ENCODE measurements around the gene SCO2. TPM values are rescaled to one million over a fixed set of nuclear protein-coding genes. Genes with fewer than 3 reads are reported as not detected.

The SCO2 gene
- total and polyA plus RNA-seq, 9 of the 15 experiments (the other 6 are each of a cell fraction or from before 2014, with no cell fraction given): 0.34 to 4.0 (median 1.1) TPM; not detected in 3

DNA sequence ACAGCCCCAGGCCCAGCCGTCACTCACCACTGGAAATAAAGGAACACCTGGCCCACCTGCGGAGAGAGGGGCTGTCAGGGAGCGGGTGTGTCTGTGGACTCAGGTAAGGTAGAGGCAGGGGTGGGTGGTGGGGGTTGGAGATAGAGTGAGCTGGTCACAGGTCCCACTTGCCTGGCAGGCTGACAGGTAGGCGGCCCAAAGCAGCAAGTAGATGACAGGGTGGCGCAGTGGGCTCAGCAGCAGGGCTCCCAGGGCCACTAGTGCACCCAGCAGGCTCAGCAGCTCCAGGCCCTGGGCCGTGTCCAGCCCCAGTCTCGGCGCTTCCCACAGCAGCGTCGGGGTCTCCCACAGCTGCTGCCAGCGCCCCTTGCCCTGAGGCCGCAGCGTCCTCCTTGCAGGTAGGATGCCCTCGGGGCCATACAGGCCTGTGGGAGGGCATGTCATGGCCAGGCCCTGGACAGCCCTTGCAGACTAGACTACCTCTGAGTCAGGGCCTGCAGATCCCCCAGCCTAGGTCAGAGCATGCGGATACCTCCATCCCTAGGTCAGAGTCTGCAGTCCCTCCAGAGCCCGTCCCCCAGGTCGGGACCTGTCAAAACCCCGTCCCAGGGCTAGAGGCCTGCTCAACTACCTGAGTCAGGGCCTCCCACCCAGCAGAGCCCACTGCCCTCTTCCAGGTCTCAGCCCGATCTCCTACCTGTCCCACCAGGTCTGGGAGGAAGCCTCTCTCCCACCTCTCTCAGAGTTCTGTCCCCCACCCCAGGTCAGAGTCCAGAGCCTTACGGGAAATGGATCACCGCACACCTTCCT lies 18.6 kb downstream of the SCO2 start:
- in situ Hi-C loops (cut with MboI): no loop called here
- no peaks in the 10 kb centered on the region for H3K9me1 ChIP-seq (ENCODE audit: control insufficient read depth, insufficient read depth, low read length)
- ChIA-PET CTCF (ENCODE audit: low intra/inter-chr PET ratio) (no interaction called here), POLR2A (interaction anchor here (0.6 to 5.7 kb wide), 3 partner anchors 10 to 317 kb away, joined by 3 to 65 read pairs (median 4); partner anchors contain the start of gene SCO2)
- H3K36me3 ChIP-seq (ENCODE audit: control insufficient read depth, insufficient read depth, low read length): peaks cover 29% of the 10 kb centered on the region; the same call in 1 of the 3 replicates
- peak in 3 of 4 experiments; percentile 21 to 23 (median 21) for DNase-seq (ENCODE audit: extremely low read depth in 1 of 4, low spot score in 3 of 4)
- H3K27ac ChIP-seq (ENCODE audit: extremely low read depth, low read depth, low read length): peak overlapping the region; percentile 74
- no peaks in the 10 kb centered on the region for H3K27me3 ChIP-seq (ENCODE audit: control insufficient read depth in 2 of 2, insufficient read depth in 2 of 2, low read length in 2 of 2)
- intact Hi-C loops (cut with micrococcal nuclease): no loop called here
- H4K20me1 ChIP-seq (replicated peaks; ENCODE audit: control insufficient read depth, insufficient read depth, low read length): no peaks in the 10 kb centered on the region
- peaks cover 0 to 27% of the 10 kb centered on the region in 2 experiments; a peak in 3 of 5 replicates for H3K4me1 ChIP-seq (replicated peaks in 1 of 2; ENCODE audit: control insufficient read depth in 2 of 2, insufficient read depth in 2 of 2, low read length in 2 of 2)
- ATAC-seq: peak; percentile 36
- H3K4me2 ChIP-seq (ENCODE audit: insufficient read depth, low read length): peak overlapping the region; percentile 91
- 22% methylated on average over 6 of the region's 21 CpGs for WGBS (ENCODE audit: insufficient coverage, low coverage, missing lambda C conversion rate)
- FAIRE-seq: no peak
- H3K4me3 ChIP-seq: peak overlapping the region; percentile 87
- H2AFZ ChIP-seq (ENCODE audit: low read depth, low read length): peak overlapping the region; percentile 93
- peak overlapping the region; percentile 85 to 96 for H3K9ac ChIP-seq (ENCODE audit: insufficient read depth in 1 of 2, low read depth in 2 of 2, low read length in 2 of 2)
- H3K79me2 ChIP-seq (ENCODE audit: control insufficient read depth, insufficient read depth, low read length): peaks cover 38% of the 10 kb centered on the region
- TF ChIP-seq LCOR (CRISPR knock-in tag; IDR thresholded peaks at IDR 0.05) (no peak), STAG1 (CRISPR knock-in tag; IDR thresholded peaks at IDR 0.05; ENCODE audit: borderline replicate concordance) (no peak), CHD1 (IDR thresholded peaks at IDR 0.05; ENCODE audit: low read length) (peak; percentile 49), MAZ (CRISPR knock-in tag; conservative IDR thresholded peaks at IDR 0.05 in 1 of 2, IDR thresholded peaks at IDR 0.05 in 1 of 2) (0 out of 4 replicates have a peak, but pooled peaks of 1 of the 2 experiments have one; percentile 13), SP1 (CRISPR knock-in tag; IDR thresholded peaks at IDR 0.05) (peak; percentile 25; the same call in 1 of the 2 replicates), SPI1 (IDR thresholded peaks at IDR 0.05; ENCODE audit: borderline replicate concordance, low read depth, low read length) (no peak)
- TF ChIP-seq, protein P1, sequence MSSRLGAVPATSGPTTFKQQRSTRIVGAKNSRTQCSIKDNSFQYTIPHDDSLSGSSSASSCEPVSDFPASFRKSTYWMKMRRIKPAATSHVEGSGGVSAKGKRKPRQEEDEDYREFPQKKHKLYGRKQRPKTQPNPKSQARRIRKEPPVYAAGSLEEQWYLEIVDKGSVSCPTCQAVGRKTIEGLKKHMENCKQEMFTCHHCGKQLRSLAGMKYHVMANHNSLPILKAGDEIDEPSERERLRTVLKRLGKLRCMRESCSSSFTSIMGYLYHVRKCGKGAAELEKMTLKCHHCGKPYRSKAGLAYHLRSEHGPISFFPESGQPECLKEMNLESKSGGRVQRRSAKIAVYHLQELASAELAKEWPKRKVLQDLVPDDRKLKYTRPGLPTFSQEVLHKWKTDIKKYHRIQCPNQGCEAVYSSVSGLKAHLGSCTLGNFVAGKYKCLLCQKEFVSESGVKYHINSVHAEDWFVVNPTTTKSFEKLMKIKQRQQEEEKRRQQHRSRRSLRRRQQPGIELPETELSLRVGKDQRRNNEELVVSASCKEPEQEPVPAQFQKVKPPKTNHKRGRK (tag; IDR thresholded peaks at IDR 0.05): no peak
- TF ChIP-seq, protein P2, sequence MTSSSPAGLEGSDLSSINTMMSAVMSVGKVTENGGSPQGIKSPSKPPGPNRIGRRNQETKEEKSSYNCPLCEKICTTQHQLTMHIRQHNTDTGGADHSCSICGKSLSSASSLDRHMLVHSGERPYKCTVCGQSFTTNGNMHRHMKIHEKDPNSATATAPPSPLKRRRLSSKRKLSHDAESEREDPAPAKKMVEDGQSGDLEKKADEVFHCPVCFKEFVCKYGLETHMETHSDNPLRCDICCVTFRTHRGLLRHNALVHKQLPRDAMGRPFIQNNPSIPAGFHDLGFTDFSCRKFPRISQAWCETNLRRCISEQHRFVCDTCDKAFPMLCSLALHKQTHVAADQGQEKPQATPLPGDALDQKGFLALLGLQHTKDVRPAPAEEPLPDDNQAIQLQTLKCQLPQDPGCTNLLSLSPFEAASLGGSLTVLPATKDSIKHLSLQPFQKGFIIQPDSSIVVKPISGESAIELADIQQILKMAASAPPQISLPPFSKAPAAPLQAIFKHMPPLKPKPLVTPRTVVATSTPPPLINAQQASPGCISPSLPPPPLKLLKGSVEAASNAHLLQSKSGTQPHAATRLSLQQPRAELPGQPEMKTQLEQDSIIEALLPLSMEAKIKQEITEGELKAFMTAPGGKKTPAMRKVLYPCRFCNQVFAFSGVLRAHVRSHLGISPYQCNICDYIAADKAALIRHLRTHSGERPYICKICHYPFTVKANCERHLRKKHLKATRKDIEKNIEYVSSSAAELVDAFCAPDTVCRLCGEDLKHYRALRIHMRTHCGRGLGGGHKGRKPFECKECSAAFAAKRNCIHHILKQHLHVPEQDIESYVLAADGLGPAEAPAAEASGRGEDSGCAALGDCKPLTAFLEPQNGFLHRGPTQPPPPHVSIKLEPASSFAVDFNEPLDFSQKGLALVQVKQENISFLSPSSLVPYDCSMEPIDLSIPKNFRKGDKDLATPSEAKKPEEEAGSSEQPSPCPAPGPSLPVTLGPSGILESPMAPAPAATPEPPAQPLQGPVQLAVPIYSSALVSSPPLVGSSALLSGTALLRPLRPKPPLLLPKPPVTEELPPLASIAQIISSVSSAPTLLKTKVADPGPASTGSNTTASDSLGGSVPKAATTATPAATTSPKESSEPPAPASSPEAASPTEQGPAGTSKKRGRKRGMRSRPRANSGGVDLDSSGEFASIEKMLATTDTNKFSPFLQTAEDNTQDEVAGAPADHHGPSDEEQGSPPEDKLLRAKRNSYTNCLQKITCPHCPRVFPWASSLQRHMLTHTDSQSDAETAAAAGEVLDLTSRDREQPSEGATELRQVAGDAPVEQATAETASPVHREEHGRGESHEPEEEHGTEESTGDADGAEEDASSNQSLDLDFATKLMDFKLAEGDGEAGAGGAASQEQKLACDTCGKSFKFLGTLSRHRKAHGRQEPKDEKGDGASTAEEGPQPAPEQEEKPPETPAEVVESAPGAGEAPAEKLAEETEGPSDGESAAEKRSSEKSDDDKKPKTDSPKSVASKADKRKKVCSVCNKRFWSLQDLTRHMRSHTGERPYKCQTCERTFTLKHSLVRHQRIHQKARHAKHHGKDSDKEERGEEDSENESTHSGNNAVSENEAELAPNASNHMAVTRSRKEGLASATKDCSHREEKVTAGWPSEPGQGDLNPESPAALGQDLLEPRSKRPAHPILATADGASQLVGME (CRISPR knock-in tag; IDR thresholded peaks at IDR 0.05): no peak
- TF ChIP-seq, protein P3, sequence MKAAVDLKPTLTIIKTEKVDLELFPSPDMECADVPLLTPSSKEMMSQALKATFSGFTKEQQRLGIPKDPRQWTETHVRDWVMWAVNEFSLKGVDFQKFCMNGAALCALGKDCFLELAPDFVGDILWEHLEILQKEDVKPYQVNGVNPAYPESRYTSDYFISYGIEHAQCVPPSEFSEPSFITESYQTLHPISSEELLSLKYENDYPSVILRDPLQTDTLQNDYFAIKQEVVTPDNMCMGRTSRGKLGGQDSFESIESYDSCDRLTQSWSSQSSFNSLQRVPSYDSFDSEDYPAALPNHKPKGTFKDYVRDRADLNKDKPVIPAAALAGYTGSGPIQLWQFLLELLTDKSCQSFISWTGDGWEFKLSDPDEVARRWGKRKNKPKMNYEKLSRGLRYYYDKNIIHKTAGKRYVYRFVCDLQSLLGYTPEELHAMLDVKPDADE (conservative IDR thresholded peaks at IDR 0.05; ENCODE audit: control insufficient read depth, low read depth, low read length): no peak
- BruUV-seq (replicated peaks): TSS peak; percentile 75
- no peaks in the 10 kb centered on the region for H3K9me3 ChIP-seq (replicated peaks; ENCODE audit: control insufficient read depth, insufficient read depth, low read depth, low read length)
